ENCODE results near the gene CX3CL1.
A peak's percentile ranks its signal among the peaks of the same experiment; 100 is the strongest.
"Not testable (repeated sequence)": the region's sequence is repeated elsewhere in the genome, so short reads cannot be mapped to it uniquely, and the experiment has no call there.

Gene CX3CL1

GRCh38 chr16:57372372-57373116 lies at the start of gene CX3CL1:
Gene CX3CL1 (plus strand): TSS chr16:57372490. CDS start chr16:57372569, 79 bp downstream.
- DNase-seq (ENCODE audit: low spot score) = peak; percentile 92

DNA sequence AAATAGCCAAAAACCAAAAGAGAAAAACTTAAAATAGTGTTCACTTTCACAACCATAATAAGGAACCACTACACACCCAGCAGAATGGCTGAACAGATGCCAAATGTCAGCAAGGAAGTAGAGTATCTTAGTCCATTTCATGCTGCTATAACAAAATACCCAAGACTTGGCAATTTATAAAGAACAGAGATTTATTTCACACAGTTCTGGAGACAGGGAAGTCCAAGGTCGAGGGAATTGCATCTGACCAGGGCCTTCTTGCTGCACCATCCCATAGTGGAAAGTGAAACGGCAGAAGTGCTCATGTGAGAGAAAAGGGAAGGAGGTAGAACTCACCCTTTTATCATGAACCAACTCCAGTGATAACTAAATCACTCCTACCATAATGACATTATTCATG lies 47.5 kb upstream of the CX3CL1 start:
- DNase-seq (ENCODE audit: low spot score) = no peak

- DNase-seq (ENCODE audit: low spot score) = no peak
Observed at GRCh38 chr16:57325458-57325857, 46.8 kb upstream of the CX3CL1 start.

DNA sequence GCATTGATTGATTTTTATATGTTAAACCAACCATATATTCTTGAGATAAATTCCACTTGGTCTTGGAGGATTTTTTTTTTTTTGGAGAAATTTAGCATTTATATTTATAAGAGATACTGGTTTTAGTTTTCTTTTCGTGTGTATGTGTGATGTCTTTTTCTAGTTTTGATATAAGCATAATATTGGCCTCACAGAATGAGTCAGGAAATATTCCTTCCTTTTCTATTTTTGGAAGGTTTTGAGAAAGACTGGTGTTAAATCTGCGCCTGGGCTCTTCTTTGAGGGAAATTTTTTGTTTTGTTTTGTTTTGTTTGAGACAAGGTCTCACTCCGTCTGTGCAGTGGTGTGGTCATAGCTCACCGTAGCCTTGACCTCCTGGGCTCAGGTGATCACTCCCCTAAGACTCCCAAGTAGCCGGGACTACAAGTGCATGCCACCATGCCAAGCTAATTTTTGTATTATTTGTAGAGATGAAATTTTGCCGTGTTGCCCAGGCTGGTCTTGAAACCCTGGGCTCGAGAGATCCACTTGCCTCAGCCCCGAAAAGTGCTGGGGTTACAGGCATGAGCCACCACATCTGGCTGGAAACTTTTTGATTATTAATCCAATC lies 42.5 kb upstream of the CX3CL1 start:
- DNase-seq (ENCODE audit: low spot score) = no peak

DNA sequence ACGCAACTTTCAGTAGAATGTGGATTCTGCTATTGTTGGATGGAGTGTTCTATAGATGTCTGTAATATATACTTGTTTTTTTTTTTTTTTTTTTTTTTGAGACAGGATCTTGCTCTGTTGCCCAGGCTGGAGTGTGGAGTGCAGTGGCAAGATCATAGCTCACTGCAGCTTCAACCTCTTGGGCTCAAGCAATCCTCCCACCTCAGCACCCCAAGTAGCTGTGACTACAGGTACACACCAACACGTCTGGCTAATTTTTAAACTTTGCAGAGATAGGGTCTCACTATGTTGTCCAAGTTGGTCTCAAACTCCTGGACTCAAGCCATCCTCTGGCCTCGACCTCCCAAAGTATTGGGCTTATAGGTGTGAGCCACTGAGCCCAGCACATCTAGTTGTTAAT lies 40.9 kb upstream of the CX3CL1 start:
- DNase-seq (ENCODE audit: low spot score) = no peak

- DNase-seq (ENCODE audit: low spot score) = no peak
Observed at GRCh38 chr16:57333402-57333801, 38.9 kb upstream of the CX3CL1 start.

DNA sequence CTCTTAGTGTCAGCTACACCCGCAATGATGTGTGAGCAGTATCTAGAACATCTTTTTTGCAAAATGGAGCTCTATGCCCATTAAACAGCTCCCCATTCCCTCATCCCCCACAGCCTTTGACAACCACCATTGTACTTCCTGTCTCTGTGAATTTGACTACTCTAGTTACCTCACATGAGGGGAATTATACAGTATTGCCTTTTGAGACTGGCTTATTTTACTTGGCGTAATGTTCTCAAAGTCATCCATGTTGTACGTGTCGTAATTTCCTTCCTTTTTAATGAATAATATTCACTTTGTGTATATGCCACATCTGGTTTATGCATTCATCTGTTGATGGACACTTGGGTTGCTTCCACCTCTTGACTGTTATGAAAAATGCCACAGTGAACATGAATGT lies 36.9 kb upstream of the CX3CL1 start:
- DNase-seq (ENCODE audit: low spot score) = no peak

- DNase-seq (ENCODE audit: low spot score) = no peak
Observed at GRCh38 chr16:57341062-57341440, 31.2 kb upstream of the CX3CL1 start.

DNA sequence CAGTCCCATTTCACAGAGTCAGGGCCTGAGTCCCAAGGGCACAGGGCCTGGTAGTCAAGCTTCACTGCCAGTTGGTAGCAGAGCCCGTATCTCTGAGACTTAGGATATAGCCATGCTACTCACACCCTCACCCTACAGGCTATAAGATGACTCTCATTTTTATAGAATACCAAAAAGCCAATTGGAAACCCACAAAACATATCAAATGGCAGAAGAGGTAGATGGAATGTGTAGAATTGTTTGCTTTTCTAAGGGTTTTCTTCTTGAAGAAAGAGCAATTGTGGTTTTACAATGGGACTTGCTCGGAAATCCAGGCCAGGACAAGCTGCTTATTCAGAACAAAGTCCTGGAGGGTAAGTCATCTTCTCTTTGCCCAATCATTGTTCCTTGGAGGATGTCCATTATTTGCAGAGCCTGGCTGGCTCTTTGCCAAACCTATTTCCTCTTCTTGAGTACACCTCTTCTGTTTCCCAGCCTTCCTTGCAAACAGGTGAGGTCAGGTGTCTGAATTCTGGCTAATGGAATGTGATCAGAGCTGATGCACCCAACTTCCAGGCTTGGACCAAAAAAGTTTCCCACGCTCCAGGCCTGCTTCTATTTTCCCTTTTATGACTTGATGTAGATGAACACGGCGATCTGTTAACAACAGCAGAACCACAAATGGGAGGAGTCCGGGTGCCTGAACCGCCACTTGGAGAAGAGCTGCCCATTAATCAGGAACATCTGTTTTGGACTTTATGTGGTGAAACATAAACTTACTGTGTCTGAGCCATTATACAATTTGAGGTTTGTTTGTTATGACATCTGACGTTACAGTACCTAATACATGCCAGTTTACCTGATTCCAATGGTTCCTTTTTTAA lies 30.6 kb upstream of the CX3CL1 start:
- no peak for DNase-seq (ENCODE audit: low spot score)

DNA sequence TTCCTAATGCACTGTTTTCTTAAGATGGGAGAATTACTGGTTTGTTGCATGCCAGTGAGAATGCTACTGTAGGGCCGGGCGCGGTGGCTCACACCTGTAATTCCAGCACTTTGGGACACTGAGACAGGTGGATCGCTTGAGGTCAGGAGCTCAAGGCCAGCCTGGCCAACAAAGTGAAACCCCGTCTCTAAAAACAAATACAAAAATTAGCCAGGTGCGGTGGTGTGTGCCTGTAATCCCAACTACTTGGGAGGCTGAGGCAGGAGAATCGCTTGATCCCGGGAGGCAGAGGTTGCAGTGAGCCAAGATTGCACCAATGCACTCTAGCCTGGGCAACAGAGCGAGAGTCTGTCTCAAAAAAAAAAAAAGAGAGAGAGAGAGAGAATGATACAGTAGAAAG lies 29.7 kb upstream of the CX3CL1 start:
- DNase-seq (ENCODE audit: low spot score) = not testable (repeated sequence)

GRCh38 chr16:57343221-57343620 lies 29.1 kb upstream of the CX3CL1 start:
- DNase-seq (ENCODE audit: low spot score) = no peak

- DNase-seq (ENCODE audit: low spot score) = not testable (repeated sequence)
Observed at GRCh38 chr16:57344094-57344493, 28.2 kb upstream of the CX3CL1 start.

DNA sequence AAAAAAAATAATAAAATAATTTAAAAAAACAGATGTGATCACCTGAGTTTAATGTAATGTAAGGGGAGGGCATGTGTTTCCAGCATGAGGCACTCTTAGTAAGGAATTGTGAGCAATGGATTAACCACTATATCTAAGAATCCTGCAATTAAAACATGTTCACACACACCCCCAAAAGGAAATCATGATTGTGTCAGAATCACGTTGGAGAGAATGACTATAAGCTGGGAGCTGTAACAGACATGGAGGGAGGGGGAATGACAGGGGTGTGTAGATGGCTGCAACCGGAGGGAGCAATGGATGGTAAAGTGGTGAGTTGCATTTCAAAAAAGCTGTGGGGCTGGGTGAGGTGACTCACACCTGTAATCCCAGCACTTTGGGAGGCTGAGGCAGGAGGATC lies 27.3 kb upstream of the CX3CL1 start:
- no peak for DNase-seq (ENCODE audit: low spot score)

DNA sequence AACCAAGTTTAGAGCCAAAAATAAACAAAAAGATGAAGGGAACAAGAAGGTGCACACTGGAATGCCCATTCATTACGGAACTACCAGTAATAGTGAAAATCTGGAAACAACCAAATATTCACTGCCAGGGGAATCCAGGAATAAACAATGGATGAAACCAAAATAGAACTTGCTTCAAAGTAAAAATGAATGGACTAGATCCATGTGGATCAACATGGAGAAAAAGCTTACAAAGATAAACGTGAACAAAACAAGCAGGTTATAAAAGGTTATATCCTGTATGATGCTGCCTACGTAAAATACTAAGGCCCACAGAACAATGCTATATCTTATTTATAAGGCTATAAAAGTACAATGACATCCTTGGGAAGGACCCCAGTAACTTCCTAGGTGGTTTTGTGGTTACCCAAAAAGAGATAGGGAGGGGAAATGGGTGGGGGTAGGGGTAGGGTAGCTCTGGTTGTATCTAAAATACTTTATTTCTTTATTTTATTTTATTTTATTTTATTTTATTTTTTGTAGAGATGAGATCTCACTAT lies 26.6 kb upstream of the CX3CL1 start:
- no peak for DNase-seq (ENCODE audit: low spot score)

DNA sequence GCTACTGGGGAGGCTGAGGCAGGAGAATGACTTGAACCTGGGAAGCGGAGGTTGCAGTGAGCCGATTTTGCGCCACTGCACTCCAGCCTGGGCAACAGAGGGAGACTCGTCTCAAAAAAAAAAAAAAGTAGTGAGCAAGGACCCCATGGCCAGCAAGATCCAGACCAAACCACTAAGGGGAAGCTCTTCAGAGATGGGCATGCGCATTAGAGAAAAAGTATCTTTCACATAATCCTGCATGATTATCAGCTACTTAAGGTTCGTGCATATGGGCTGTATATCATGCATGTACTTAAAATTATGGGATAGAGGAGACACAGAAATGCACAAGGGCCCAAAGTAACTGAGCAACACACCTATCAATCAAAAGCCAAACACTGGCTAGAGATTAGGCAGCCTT lies 24.4 kb upstream of the CX3CL1 start:
- no peak for DNase-seq (ENCODE audit: low spot score)

DNA sequence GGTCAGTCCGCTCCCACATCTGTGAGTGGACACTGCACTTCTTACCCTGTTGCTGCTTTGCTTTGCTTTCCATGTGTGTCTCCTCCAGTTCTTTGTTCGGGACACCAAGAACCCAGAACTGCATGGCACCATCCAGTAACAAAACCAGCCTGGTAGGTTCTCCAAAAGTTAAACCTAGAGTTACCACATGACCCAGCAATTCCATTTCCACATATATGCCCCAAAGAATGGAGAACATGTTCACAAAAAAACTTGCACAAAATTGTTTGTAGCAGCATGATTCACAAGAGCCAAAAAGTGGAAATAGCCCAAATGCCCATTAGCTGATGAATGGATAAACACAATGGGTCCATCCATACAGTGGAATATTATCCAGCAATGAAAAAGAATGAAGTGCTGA lies 24.0 kb upstream of the CX3CL1 start:
- no peak for DNase-seq (ENCODE audit: low spot score)

GRCh38 chr16:57349212-57350031 lies 22.9 kb upstream of the CX3CL1 start:
- DNase-seq (ENCODE audit: low spot score) = no peak

DNA sequence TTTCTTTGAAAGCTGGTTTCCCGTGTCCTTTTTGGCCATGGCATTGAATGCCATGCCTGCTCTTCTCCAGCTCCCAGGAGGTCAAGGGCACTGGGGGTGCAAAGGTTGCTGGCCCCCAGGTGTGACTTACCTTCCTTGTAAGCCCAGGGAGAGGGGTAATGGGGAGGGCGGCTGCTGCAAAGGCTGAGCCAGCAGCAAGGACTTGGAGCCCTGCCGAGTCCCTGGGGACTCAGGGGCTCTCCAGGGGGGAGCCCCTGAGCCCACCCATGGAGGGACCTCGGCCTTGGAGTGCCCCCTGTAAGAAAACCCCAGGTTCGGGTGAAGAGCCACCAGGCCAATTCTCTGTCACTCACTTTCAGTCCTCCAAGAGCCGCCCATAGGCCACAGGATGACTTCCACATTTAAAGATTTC lies 19.6 kb upstream of the CX3CL1 start:
- DNase-seq (ENCODE audit: low spot score) = no peak

GRCh38 chr16:57354311-57354710 lies 18.0 kb upstream of the CX3CL1 start:
- no peak for DNase-seq (ENCODE audit: low spot score)

GRCh38 chr16:57355898-57356414 lies 16.3 kb upstream of the CX3CL1 start:
- no peak for DNase-seq (ENCODE audit: low spot score)

DNA sequence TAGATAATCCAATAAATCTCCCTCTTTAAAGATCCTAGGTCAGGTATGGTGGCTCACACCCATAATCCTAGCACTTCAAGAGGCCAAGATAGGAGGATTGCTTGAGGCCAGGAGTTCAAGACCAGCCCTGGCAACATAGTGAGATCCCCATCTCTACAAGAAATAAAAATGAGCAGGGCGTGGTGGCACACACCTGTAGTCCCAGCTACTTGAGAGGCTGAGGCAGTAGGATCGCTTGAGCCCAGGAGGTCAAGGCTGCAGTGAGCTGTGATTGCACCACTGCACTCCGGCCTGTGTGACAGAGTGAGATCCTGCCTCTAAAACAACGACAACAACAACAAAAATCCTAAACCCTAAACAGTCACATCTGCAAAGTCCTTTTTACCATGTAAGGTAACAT lies 15.7 kb upstream of the CX3CL1 start:
- DNase-seq (ENCODE audit: low spot score) = no peak

Data from ecto neural progenitor cell (in vitro differentiated cells).